Common myeloid progenitor, CD34-positive (primary cell): ENCODE measurements around the gene KDM2B.

Source experiments
- CTCF ChIA-PET: fragments of 350-600 bp; sonication (Branson Sonifier 250); formaldehyde crosslinking; loops from one replicate; lab custom pipeline; 2021; ENCODE audit warnings: antibody characterized with exemption; lab: Charles Lee
- POLR2A ChIA-PET: fragments of 350-600 bp; sonication (Branson Sonifier 250); formaldehyde crosslinking; loops from one replicate; lab custom pipeline; 2021; ENCODE audit warnings: antibody characterized with exemption; lab: Charles Lee
- DNase-seq, 3 donors: peaks; one replicate each; pipeline versions ENCODE4 v3.0.0 to v3.0.0-alpha.2; 2013
- H3K27ac ChIP-seq, 2 experiments: 1 replicate in 1 of 2; 2 replicates in 1 of 2; pipeline ENCODE4 v1.7.0; 2013; ENCODE audit warnings: inconsistent platforms in 2 of 2, low read length in 2 of 2, mild to moderate bottlenecking in 2 of 2, low read depth in 1 of 2, moderate library complexity in 1 of 2; ENCODE audit not compliant: severe bottlenecking in 2 of 2, insufficient read depth in 1 of 2, poor library complexity in 1 of 2
- H3K27me3 ChIP-seq, 5 experiments: replicated peaks in 2 of 5; 1 replicate in 3 of 5; 2 replicates in 2 of 5; pipeline versions ENCODE4 v1.6.1 to v1.7.0; 2013; ENCODE audit warnings: low read length in 4 of 5, mild to moderate bottlenecking in 2 of 5, moderate library complexity in 2 of 5, inconsistent platforms in 1 of 5; ENCODE audit not compliant: insufficient read depth in 5 of 5, control insufficient read depth in 4 of 5
- H3K36me3 ChIP-seq, 4 experiments: 1 replicate in 2 of 4; 2 replicates in 2 of 4; pipeline versions ENCODE4 v1.6.1 to v1.7.0; 2013; ENCODE audit warnings: low read length in 3 of 4, control low read depth in 1 of 4, mild to moderate bottlenecking in 1 of 4; ENCODE audit not compliant: control insufficient read depth in 4 of 4, insufficient read depth in 4 of 4
- H3K4me1 ChIP-seq, 4 experiments: 1 replicate in 3 of 4; 2 replicates in 1 of 4; pipeline versions ENCODE4 v1.6.1 to v1.7.1; 2013; ENCODE audit warnings: low read length in 3 of 4, mild to moderate bottlenecking in 3 of 4, control low read depth in 1 of 4, inconsistent platforms in 1 of 4, moderate library complexity in 1 of 4; ENCODE audit not compliant: control insufficient read depth in 4 of 4, insufficient read depth in 4 of 4; ENCODE audit errors: control extremely low read depth in 1 of 4
- H3K4me3 ChIP-seq, 7 experiments: 1 replicate in 4 of 7; 2 replicates in 3 of 7; pipeline versions ENCODE4 v1.5.1 to v1.7.0; 2013; ENCODE audit warnings: mild to moderate bottlenecking in 7 of 7, low read length in 6 of 7, moderate library complexity in 6 of 7, inconsistent platforms in 2 of 7, low read depth in 2 of 7, control low read depth in 1 of 7; ENCODE audit not compliant: insufficient read depth in 4 of 7, control insufficient read depth in 1 of 7; ENCODE audit errors: extremely low read depth in 1 of 7
- H3K9me3 ChIP-seq, 5 experiments: 1 replicate in 4 of 5; 2 replicates in 1 of 5; pipeline versions ENCODE4 v1.6.1 to v1.7.1; 2013; ENCODE audit warnings: low read length in 4 of 5, mild to moderate bottlenecking in 2 of 5, inconsistent platforms in 1 of 5, low read depth in 1 of 5, moderate library complexity in 1 of 5; ENCODE audit not compliant: control insufficient read depth in 4 of 5, insufficient read depth in 2 of 5; ENCODE audit errors: control extremely low read depth in 1 of 5
- WGBS: methylation state at CpG from one replicate; pipeline ENCODE4 v1.1.5; 2013; ENCODE audit not compliant: insufficient coverage; 5-methylcytosine and 5-hydroxymethylcytosine counted together

The KDM2B gene

DNA sequence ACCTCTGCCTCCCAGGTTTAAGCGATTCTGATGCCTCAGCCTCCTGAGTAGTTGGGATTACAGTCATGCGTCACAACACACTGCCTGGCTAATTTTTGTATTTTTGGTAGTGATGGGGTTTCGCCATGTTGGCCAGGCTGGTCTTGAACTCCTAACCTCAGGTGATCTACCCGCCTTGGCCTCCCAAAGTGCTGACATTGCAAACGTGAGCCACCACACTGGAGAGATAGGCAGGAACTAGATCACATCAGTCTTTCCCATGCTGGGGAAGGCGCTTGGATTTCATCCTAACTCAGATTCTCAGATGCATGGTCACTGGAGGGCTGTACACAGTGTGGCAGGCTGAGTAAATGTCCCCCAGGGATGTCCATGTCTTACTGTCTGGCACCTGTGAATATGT, 27.5 kb upstream of the KDM2B start:
- H3K36me3 ChIP-seq, result no peaks in the 10 kb centered on the region
- ChIA-PET POLR2A (interaction anchor here (0.6 kb wide), 1 partner anchor 1039 kb away, joined by 4 read pairs; no protein-coding TSS in a partner anchor), CTCF (no interaction called here)
- H3K4me3 ChIP-seq, result no peak overlapping the region
- peaks cover 0 to 2% (median under 1%) of the 10 kb centered on the region in 4 experiments for H3K4me1 ChIP-seq
- no peaks in the 10 kb centered on the region for H3K27me3 ChIP-seq
- no peak overlapping the region for H3K27ac ChIP-seq
- DNase-seq, result no peak
- H3K9me3 ChIP-seq, result no peaks in the 10 kb centered on the region
- WGBS, result 97% methylated on average over 6 of the region's 6 CpGs

DNA sequence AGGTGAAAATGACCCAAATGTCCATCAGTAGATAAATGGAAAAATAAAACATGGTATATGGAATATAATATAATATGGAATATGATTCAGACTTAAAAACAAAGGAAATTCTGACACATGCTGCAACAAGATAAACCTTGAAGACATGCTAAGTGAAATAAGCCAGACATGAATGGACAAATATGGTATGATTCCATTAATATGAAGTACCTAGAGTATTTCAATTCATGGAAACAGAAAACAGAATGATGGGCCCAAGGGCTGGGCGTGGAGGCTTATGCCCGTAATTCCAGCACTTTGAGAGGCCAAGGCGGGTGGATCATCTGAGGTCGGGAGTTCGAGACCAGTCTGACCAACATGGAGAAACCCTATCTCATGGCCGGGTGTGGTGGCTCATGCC, 22.8 kb upstream of the KDM2B start:
- no peak for DNase-seq
- Histone ChIP-seq H3K36me3 (no peaks in the 10 kb centered on the region), H3K27me3 (no peaks in the 10 kb centered on the region), H3K27ac (no peak overlapping the region), H3K9me3 (no peaks in the 10 kb centered on the region), H3K4me1 (peaks cover 0 to 2% (median 0%) of the 10 kb centered on the region in 4 experiments), H3K4me3 (no peak overlapping the region)
- CTCF ChIA-PET, result no interaction called here
- WGBS, result 100% methylated on average over 5 of the region's 6 CpGs
- POLR2A ChIA-PET, result no interaction called here

DNA sequence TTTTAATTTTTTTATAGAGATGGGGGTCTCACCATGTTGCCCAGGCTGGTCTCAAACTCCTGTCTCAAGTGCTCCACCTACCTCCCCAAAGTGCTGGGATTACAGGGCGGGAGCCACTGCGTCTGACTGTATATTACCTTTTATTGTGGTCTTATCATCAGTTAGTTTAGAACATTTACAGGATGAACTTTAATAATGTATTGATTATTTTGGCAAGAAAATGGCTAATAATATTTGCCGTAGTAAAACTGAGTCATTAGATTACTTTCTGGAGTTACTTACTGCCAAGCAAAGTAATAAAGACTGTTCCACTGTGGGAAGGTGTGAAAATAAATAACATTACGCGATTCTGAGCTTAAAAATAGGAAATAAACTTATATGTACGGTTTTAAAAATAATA, 21.9 kb upstream of the KDM2B start:
- H3K4me1 ChIP-seq, result peaks cover 0 to 2% (median 0%) of the 10 kb centered on the region in 4 experiments
- CTCF ChIA-PET, result interaction anchor here (1.3 kb wide), 1 partner anchor 51 kb away, joined by 4 read pairs; no protein-coding TSS in a partner anchor
- 94% methylated on average over 3 of the region's 6 CpGs for WGBS

DNA sequence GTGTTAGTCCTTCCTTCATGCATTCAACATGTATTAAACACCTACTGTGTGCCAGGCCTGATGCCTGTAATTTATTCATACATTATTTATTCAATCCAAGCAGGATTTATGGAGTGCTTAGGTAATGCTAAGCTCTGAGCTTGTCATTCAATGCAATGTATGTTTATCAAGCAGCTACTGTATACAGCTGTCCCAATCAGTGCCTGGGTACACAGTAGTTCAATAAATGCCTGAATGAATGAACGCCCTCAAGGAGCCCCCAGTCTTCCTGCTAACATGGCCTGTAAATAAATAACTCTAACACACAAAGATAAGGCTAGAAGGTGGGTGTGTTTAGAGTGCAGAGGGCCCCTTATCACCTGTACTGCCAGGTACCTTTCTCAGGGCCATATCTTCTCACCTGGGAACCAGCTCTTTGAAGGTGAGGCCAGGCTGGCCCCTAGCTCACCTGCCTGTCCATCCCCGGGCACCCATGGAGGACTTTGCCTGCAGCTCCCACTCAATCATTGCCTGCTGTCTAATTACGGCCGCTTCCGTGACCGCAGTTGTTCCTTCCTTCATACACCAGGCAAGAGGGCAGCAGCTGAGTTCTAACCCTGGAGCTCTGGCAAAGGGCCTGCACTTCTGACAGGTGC, 20.0 kb upstream of the KDM2B start:
- H3K36me3 ChIP-seq, result no peaks in the 10 kb centered on the region
- ChIA-PET CTCF (interaction anchor here (0.9 to 2.5 kb wide), 5 partner anchors 14 to 48 kb away, joined by 3 to 8 read pairs (median 5); no protein-coding TSS in a partner anchor), POLR2A (no interaction called here)
- peaks cover 0 to 2% (median 0%) of the 10 kb centered on the region in 4 experiments for H3K4me1 ChIP-seq
- H3K4me3 ChIP-seq, result no peak overlapping the region
- no peaks in the 10 kb centered on the region for H3K27me3 ChIP-seq
- no peak for DNase-seq
- 95% methylated on average over 5 of the region's 6 CpGs for WGBS
- no peaks in the 10 kb centered on the region for H3K9me3 ChIP-seq
- H3K27ac ChIP-seq, result no peak overlapping the region

More for the DNA sequence above, 21.9 kb upstream of the KDM2B start:
- Histone ChIP-seq H3K27ac (no peak overlapping the region), H3K4me3 (no peak overlapping the region), H3K9me3 (no peaks in the 10 kb centered on the region), H3K36me3 (no peaks in the 10 kb centered on the region), H3K27me3 (no peaks in the 10 kb centered on the region)
- POLR2A ChIA-PET, result no interaction called here
- DNase-seq, result no peak

- no peak for DNase-seq
- WGBS, result 96% methylated on average over 3 of the region's 5 CpGs
- no peaks in the 10 kb centered on the region for H3K9me3 ChIP-seq
- no peaks in the 10 kb centered on the region for H3K27me3 ChIP-seq
- H3K36me3 ChIP-seq, result peaks cover 0 to 2% (median 0%) of the 10 kb centered on the region in 4 experiments
- H3K4me3 ChIP-seq, result no peak overlapping the region
- peaks cover 0 to 2% (median under 1%) of the 10 kb centered on the region in 4 experiments for H3K4me1 ChIP-seq
- ChIA-PET CTCF (interaction anchor here (0.7 to 0.9 kb wide), 3 partner anchors 12 to 62 kb away, joined by 3 read pairs; no protein-coding TSS in a partner anchor), POLR2A (no interaction called here)
- no peak overlapping the region for H3K27ac ChIP-seq
Observed at GRCh38 chr12:121596526-121596925, 15.7 kb upstream of the KDM2B start.

DNA sequence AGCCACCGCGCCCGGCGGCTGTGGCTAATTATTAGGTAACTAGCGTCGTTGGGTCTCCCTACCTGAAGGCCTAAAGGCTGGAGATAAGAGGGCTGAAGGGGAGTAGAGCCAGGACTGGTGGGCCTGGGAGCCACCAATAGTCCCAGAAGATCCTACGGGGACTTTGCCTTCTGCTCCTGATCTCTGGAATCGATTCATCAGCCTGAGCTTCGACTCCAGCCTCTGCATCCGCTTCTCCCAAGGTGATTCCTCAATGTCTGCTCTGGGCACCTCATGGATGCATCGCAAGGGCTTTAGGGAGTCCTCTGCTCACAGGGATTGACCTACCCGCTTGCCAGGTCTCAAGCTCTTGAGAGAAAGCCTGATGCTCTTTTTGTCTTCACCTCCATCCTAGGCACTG, 14.7 kb upstream of the KDM2B start:
- WGBS, result 97% methylated on average over 12 of the region's 12 CpGs
- Histone ChIP-seq H3K27ac (no peak overlapping the region), H3K36me3 (peaks cover 0 to 2% (median 0%) of the 10 kb centered on the region in 4 experiments), H3K27me3 (no peaks in the 10 kb centered on the region), H3K4me3 (no peak overlapping the region), H3K4me1 (peaks cover 1 to 10% (median 9%) of the 10 kb centered on the region in 4 experiments), H3K9me3 (no peaks in the 10 kb centered on the region)
- no peak for DNase-seq
- POLR2A ChIA-PET, result interaction anchor here (0.9 kb wide), 1 partner anchor 107 kb away, joined by 3 read pairs; no protein-coding TSS in a partner anchor
- CTCF ChIA-PET, result interaction anchor here (0.8 to 0.9 kb wide), 2 partner anchors 11 to 226 kb away, joined by 3 to 4 read pairs; no protein-coding TSS in a partner anchor

- no peak for DNase-seq
- Histone ChIP-seq H3K9me3 (no peaks in the 10 kb centered on the region), H3K27ac (no peak overlapping the region), H3K36me3 (peaks cover 0 to 2% (median 0%) of the 10 kb centered on the region in 4 experiments), H3K27me3 (no peaks in the 10 kb centered on the region), H3K4me1 (peaks cover 5 to 16% (median 10%) of the 10 kb centered on the region in 4 experiments), H3K4me3 (no peak overlapping the region)
- WGBS, result 97% methylated on average over 4 of the region's 4 CpGs
- ChIA-PET CTCF (interaction anchor here (1.0 to 2.0 kb wide), 2 partner anchors 18 to 40 kb away, joined by 4 read pairs; no protein-coding TSS in a partner anchor), POLR2A (no interaction called here)
Observed at GRCh38 chr12:121592320-121592719, 11.5 kb upstream of the KDM2B start.
